Brain microvascular endothelial cell (primary cell): ENCODE data around the gene AGMO.

ENCODE experiments used
- DNase-seq: peaks from one replicate; pipeline ENCODE4 v3.0.0-alpha.2; 2020
- H3K27ac ChIP-seq: fragments of 250-450 bp; sonication (Bioruptor Pico); 2 replicates; pipeline ENCODE4 v1.5.1; 2020; ENCODE audit warnings: mild to moderate bottlenecking, moderate library complexity
- H3K27me3 ChIP-seq: fragments of 250-450 bp; sonication (Bioruptor Pico); replicated peaks from 2 replicates; pipeline ENCODE4 v1.5.1; 2020; ENCODE audit warnings: mild to moderate bottlenecking
- H3K36me3 ChIP-seq: fragments of 250-450 bp; sonication (Bioruptor Pico); replicated peaks from 2 replicates; pipeline ENCODE4 v1.5.1; 2020; ENCODE audit warnings: mild to moderate bottlenecking
- H3K4me3 ChIP-seq: 2 replicates; pipeline ENCODE4 v1.5.1; 2011; ENCODE audit warnings: low read depth, mild to moderate bottlenecking, control low read depth, low read length, moderate library complexity
- CTCF ChIP-seq: IDR thresholded peaks from 2 replicates; pipeline ENCODE4 v1.5.1; 2011; ENCODE audit warnings: low read depth, mild to moderate bottlenecking, moderate library complexity, low read length, control low read depth, inconsistent platforms; ENCODE audit errors: missing control alignments
- in situ Hi-C: cut with HindIII; loops from 2 replicates; pipeline ENCODE4 v1.10.0; 2017; ENCODE audit warnings: low sequenced_read_pairs, low pct_ligation_motif_present

AGMO gene

GRCh38 chr7:15399441-15399840 is 162.4 kb downstream of the AGMO start:
- Histone ChIP-seq H3K36me3 (no peaks in the 10 kb centered on the region), H3K4me3 (no peak overlapping the region), H3K27me3 (no peaks in the 10 kb centered on the region), H3K27ac (no peak overlapping the region)
- in situ Hi-C loops, result no loop called here
- TF ChIP-seq CTCF, result no peak
- no peak for DNase-seq

- Histone ChIP-seq H3K4me3 (no peak overlapping the region), H3K27me3 (no peaks in the 10 kb centered on the region), H3K36me3 (no peaks in the 10 kb centered on the region), H3K27ac (no peak overlapping the region)
- DNase-seq, result no peak
- in situ Hi-C loops, result no loop called here
- no peak for TF ChIP-seq CTCF
These were observed 163.7 kb downstream of the AGMO start for GRCh38 chr7:15397922-15398760.

- in situ Hi-C loops, result no loop called here
- Histone ChIP-seq H3K27me3 (no peaks in the 10 kb centered on the region), H3K36me3 (no peaks in the 10 kb centered on the region), H3K27ac (no peak overlapping the region), H3K4me3 (no peak overlapping the region)
- DNase-seq, result no peak
- no peak for TF ChIP-seq CTCF
These were observed 164.7 kb downstream of the AGMO start for GRCh38 chr7:15397159-15397550.

- TF ChIP-seq CTCF, result no peak
- no peaks in the 10 kb centered on the region for H3K36me3 ChIP-seq
- H3K27me3 ChIP-seq, result no peaks in the 10 kb centered on the region
- no peak for DNase-seq
- H3K27ac ChIP-seq, result no peak overlapping the region
- no peak overlapping the region for H3K4me3 ChIP-seq
- in situ Hi-C loops, result no loop called here
These were observed 165.3 kb downstream of the AGMO start for GRCh38 chr7:15396210-15397158.

- H3K4me3 ChIP-seq, result no peak overlapping the region
- H3K27me3 ChIP-seq, result no peaks in the 10 kb centered on the region
- H3K27ac ChIP-seq, result no peak overlapping the region
- no peaks in the 10 kb centered on the region for H3K36me3 ChIP-seq
- in situ Hi-C loops, result no loop called here
- TF ChIP-seq CTCF, result peak; percentile 11
- DNase-seq, result no peak
These were observed 172.7 kb downstream of the AGMO start for GRCh38 chr7:15389073-15389472.
